Measurements from ENCODE around the gene REEP6. TPM values are rescaled to one million over a fixed set of nuclear protein-coding genes. Genes with fewer than 3 reads are reported as not detected.
A peak's percentile ranks its signal among the peaks of the same experiment; 100 is the strongest.

The REEP6 gene
- total RNA-seq, 1 experiment from 2014 or later, result 10.5 TPM

DNA sequence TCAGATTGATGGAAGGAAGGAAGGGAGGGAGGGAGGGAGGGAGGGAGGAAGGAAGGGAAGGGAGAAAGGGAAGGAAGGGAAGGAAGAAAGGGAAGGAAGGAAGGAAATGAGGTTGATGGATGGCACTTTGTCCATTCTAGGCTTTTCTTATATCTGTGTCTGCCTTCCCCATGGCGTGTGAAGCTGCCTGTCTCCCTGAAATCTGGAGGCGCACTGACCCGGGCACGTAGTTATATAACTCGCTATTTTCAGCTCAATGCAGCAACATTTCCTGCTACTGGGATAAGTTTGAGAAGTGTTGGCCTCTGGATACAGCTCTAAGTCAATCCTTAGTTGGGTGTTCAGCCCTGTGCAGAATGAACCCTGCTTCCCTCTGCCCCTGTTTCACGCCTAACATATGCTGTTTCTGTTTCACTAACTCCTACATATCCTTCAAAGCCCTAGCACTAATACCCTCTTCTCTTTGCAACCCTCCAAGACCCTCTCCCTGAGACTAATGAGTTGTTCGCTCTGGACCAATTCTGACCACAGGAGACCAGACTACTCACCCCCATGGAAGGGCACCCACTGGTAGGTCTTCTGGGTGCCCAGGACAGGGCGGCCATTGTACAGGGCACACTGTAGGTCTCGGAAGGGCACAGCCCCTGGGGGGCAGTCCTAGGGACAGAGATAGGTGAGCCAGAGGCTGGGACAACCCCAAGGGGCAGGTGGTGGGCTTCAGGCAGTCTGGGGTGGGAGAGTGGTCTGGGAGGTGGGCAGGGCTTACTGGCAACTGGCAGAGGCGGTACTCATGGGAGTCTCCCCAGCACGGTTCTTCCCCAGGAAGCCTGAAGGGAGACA, 18.8 kb downstream of the REEP6 start:
- no peak overlapping the region for H3K9ac ChIP-seq (ENCODE audit: extremely low read depth, insufficient read length, low read length)
- no peak overlapping the region for H2BK120ac ChIP-seq (ENCODE audit: low read depth, low read length, poor library complexity, severe bottlenecking)
- H2AK5ac ChIP-seq (ENCODE audit: insufficient read length, low read length), result no peak overlapping the region
- WGBS (ENCODE audit: extremely low coverage, insufficient read length, low lambda C conversion rate), result no CpG with 5 or more reads among the region's 11 CpGs
- no peak overlapping the region for H2BK20ac ChIP-seq (ENCODE audit: low read depth, low read length, poor library complexity, severe bottlenecking)
- no peak overlapping the region for H3T11ph ChIP-seq (ENCODE audit: low read length)
- H3K4me3 Mint-ChIP-seq, result peak overlapping the region; percentile 28 to 43; a peak in 2 of 5 replicates
- no peak overlapping the region for H3K14ac ChIP-seq (ENCODE audit: insufficient read depth, low read length)
- no peak overlapping the region for H4K8ac ChIP-seq (replicated peaks; ENCODE audit: insufficient read length, low read depth, low read length)
- no peaks in the 10 kb centered on the region for H3K4me1 ChIP-seq (ENCODE audit: insufficient read depth, low read length)
- H3K18ac ChIP-seq (ENCODE audit: insufficient read length, low read depth, low read length), result no peak overlapping the region
- no peak overlapping the region for H3K23ac ChIP-seq (ENCODE audit: insufficient read length, low read depth, low read length)
- H2BK12ac ChIP-seq (ENCODE audit: insufficient read length, low read depth, low read length), result no peak overlapping the region
- H2BK15ac ChIP-seq (ENCODE audit: low read depth, low read length), result no peak overlapping the region
- peaks cover 13 to 17% of the 10 kb centered on the region in 2 experiments for H3K4me1 Mint-ChIP-seq
- no peak overlapping the region for H4K5ac ChIP-seq (ENCODE audit: insufficient read length, low read depth, low read length)
- H3K23me2 ChIP-seq (ENCODE audit: insufficient read length, low read depth, low read length, poor library complexity, severe bottlenecking), result peaks cover 4% of the 10 kb centered on the region
- no peak overlapping the region for H2BK5ac ChIP-seq (ENCODE audit: insufficient read length, low read length)
- TF ChIP-seq, protein P1, sequence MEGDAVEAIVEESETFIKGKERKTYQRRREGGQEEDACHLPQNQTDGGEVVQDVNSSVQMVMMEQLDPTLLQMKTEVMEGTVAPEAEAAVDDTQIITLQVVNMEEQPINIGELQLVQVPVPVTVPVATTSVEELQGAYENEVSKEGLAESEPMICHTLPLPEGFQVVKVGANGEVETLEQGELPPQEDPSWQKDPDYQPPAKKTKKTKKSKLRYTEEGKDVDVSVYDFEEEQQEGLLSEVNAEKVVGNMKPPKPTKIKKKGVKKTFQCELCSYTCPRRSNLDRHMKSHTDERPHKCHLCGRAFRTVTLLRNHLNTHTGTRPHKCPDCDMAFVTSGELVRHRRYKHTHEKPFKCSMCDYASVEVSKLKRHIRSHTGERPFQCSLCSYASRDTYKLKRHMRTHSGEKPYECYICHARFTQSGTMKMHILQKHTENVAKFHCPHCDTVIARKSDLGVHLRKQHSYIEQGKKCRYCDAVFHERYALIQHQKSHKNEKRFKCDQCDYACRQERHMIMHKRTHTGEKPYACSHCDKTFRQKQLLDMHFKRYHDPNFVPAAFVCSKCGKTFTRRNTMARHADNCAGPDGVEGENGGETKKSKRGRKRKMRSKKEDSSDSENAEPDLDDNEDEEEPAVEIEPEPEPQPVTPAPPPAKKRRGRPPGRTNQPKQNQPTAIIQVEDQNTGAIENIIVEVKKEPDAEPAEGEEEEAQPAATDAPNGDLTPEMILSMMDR (conservative IDR thresholded peaks at IDR 0.05), result no peak
- no peak overlapping the region for H3K4me2 ChIP-seq (ENCODE audit: insufficient read depth, insufficient read length, low read length)
- no peak for DNase-seq
- no peaks in the 10 kb centered on the region for H3K79me2 ChIP-seq (ENCODE audit: insufficient read depth, low read length)
- H3K79me1 ChIP-seq (ENCODE audit: insufficient read depth, low read depth, low read length, poor library complexity, severe bottlenecking), result no peaks in the 10 kb centered on the region
- no peak overlapping the region for H2AFZ ChIP-seq (ENCODE audit: low read length)
- no peak overlapping the region for H3K4ac ChIP-seq (ENCODE audit: low read depth, low read length)
- no peaks in the 10 kb centered on the region for H3K36me3 Mint-ChIP-seq (ENCODE audit: insufficient read depth in 1 of 3, low read depth in 3 of 3)
- H3K27me3 ChIP-seq (ENCODE audit: insufficient read depth, low read length), result no peaks in the 10 kb centered on the region
- H3K9me3 ChIP-seq (ENCODE audit: control insufficient read depth, low read depth, low read length), result no peaks in the 10 kb centered on the region
- no peaks in the 10 kb centered on the region for H4K20me1 ChIP-seq (ENCODE audit: control insufficient read depth, insufficient read depth, insufficient read length)
- peaks cover 65% of the 10 kb centered on the region for H3K27me3 Mint-ChIP-seq (ENCODE audit: low read depth)
- H3K27ac Mint-ChIP-seq, result peak overlapping the region in 1 of 3 experiments; percentile 4; a peak in 1 of 7 replicates
- H3K9me3 Mint-ChIP-seq, result peaks cover 0 to 4% of the 10 kb centered on the region in 2 experiments; a peak in 1 of 5 replicates
- H3K56ac ChIP-seq (ENCODE audit: insufficient read length, low read depth, low read length), result no peak overlapping the region
- no peak overlapping the region for H3K27ac ChIP-seq (ENCODE audit: insufficient read length, low read depth, low read length)
- H4K91ac ChIP-seq (ENCODE audit: insufficient read length, low read depth, low read length), result no peak overlapping the region
